GM12878 (cell line): ENCODE measurements around the gene NECAB2. TPM values are rescaled to one million over a fixed set of nuclear protein-coding genes. Genes with fewer than 3 reads are reported as not detected.

Source experiments
- ATAC-seq: fragments of 200-7000 bp; cut with Tn5 transposase; 3 replicates; pipeline ENCODE4 v1.9.1; 2020; ENCODE audit warnings: mild to moderate bottlenecking, moderate library complexity
- BruUV-seq: library from RNA; stranded (reverse); fragments of 400-500 nt; replicated peaks from 2 replicates; lab custom pipeline; 2021; lab: Mats Ljungman, UMichigan
- CTCF ChIA-PET: fragments of 300-600 bp; sonication (Branson Sonifier 250); formaldehyde crosslinking; extraction: SDS; loops from one replicate; lab custom pipeline; 2021; ENCODE audit warnings: inconsistent platforms; lab: Yijun Ruan, JAX
- POLR2A ChIA-PET: fragments of 350-600 bp; formaldehyde crosslinking; extraction: SDS; loops from one replicate; lab custom pipeline; 2021; ENCODE audit warnings: inconsistent platforms; lab: Charles Lee
- RAD21 ChIA-PET: fragments of 300-600 bp; sonication (Branson Sonifier 250); formaldehyde crosslinking; loops from one replicate; lab custom pipeline; 2023; ENCODE audit warnings: antibody characterized with exemption; ENCODE audit not compliant: unreplicated experiment; lab: Charles Lee
- SMC1A ChIA-PET: fragments of 300-600 bp; sonication (Branson Sonifier 250); formaldehyde crosslinking; loops from one replicate; lab custom pipeline; 2023; ENCODE audit not compliant: unreplicated experiment, uncharacterized antibody; lab: Charles Lee
- DNase-seq: peaks from one replicate; pipeline ENCODE4 v3.0.0-alpha.2; 2011; ENCODE audit warnings: low read depth, low spot score
- FAIRE-seq: peaks from 3 replicates; lab custom pipeline; 2011; peaks lifted over from hg19 to GRCh38; lab: Jason Lieb, UNC
- H2AFZ ChIP-seq: 2 replicates; pipeline ENCODE4 v1.6.0; 2011; ENCODE audit warnings: low read depth, low read length, control low read depth; ENCODE audit not compliant: control insufficient read depth
- H3K27ac ChIP-seq: 2 replicates; pipeline ENCODE4 v1.5.1; 2011; ENCODE audit warnings: control low read depth; ENCODE audit not compliant: control insufficient read depth, insufficient read depth
- H3K27me3 ChIP-seq, 2 experiments: replicated peaks in 1 of 2; 2 replicates each; pipeline versions ENCODE4 v1.6.0 to v1.6.1; 2011; ENCODE audit warnings: low read length in 1 of 2; ENCODE audit not compliant: control insufficient read depth in 2 of 2, insufficient read depth in 2 of 2
- H3K36me3 ChIP-seq, 2 experiments: 2 replicates each; pipeline ENCODE4 v1.5.1; 2011; ENCODE audit warnings: low read length in 1 of 2; ENCODE audit not compliant: control insufficient read depth in 2 of 2, insufficient read depth in 2 of 2
- H3K4me1 ChIP-seq: 2 replicates; pipeline ENCODE4 v1.6.1; 2011; ENCODE audit warnings: mild to moderate bottlenecking, low read length, moderate library complexity, mixed read lengths; ENCODE audit not compliant: control insufficient read depth, insufficient read depth
- H3K4me2 ChIP-seq: 2 replicates; pipeline ENCODE4 v1.6.0; 2011; ENCODE audit warnings: control low read depth; ENCODE audit not compliant: control insufficient read depth, insufficient read depth
- H3K4me3 ChIP-seq: fragments of 200-600 bp; sonication (generic); 2 replicates; pipeline ENCODE4 v1.5.1; 2016
- H3K79me2 ChIP-seq: 2 replicates; pipeline ENCODE4 v1.6.0; 2011; ENCODE audit warnings: low read length; ENCODE audit not compliant: control insufficient read depth, insufficient read depth
- H3K9ac ChIP-seq: 2 replicates; pipeline ENCODE4 v1.8.0; 2011; ENCODE audit warnings: low read length, control low read depth, mixed read lengths; ENCODE audit not compliant: control insufficient read depth, insufficient read depth
- H3K9me3 ChIP-seq: replicated peaks from 3 replicates; pipeline ENCODE4 v1.5.1; 2011; ENCODE audit warnings: mild to moderate bottlenecking, low read length; ENCODE audit not compliant: control insufficient read depth, insufficient read depth
- H4K20me1 ChIP-seq: 2 replicates; pipeline ENCODE4 v1.6.0; 2011; ENCODE audit not compliant: control insufficient read depth, insufficient read depth
- BCL11A ChIP-seq: IDR thresholded peaks from 2 replicates; pipeline ENCODE4 v1.6.1; 2011; ENCODE audit warnings: low read depth, low read length
- ETV6 ChIP-seq, 2 experiments: fragments of 450-650 bp in 1 of 2; IDR thresholded peaks in 1 of 2; conservative IDR thresholded peaks in 1 of 2; 2 replicates each; pipeline ENCODE4 v1.6.1; 2014; ENCODE audit warnings: antibody characterized with exemption in 1 of 2, borderline replicate concordance in 1 of 2, low read depth in 1 of 2, mild to moderate bottlenecking in 1 of 2, moderate library complexity in 1 of 2
- MYB ChIP-seq: fragments of 150-350 bp; IDR thresholded peaks from 2 replicates; pipeline ENCODE4 v1.6.1; 2014; ENCODE audit warnings: mild to moderate bottlenecking, low read depth, low read length, borderline replicate concordance
- NFXL1 ChIP-seq: fragments of 450-650 bp; IDR thresholded peaks from 2 replicates; pipeline ENCODE4 v1.6.1; 2017; ENCODE audit warnings: antibody characterized with exemption, mild to moderate bottlenecking, borderline replicate concordance
- POLR2A ChIP-seq: IDR thresholded peaks from 2 replicates; pipeline ENCODE4 v1.6.1; 2011; ENCODE audit warnings: low read depth, mild to moderate bottlenecking, low read length
- RBBP5 ChIP-seq: fragments of 200-600 bp; sonication (generic); conservative IDR thresholded peaks from 2 replicates; pipeline ENCODE4 v1.6.1; 2016
- RELB ChIP-seq: fragments of 450-650 bp; IDR thresholded peaks from 2 replicates; pipeline ENCODE4 v1.6.1; 2017; ENCODE audit warnings: low read depth, mild to moderate bottlenecking, moderate library complexity
- SMARCA5 ChIP-seq: fragments of 450-650 bp; IDR thresholded peaks from 2 replicates; pipeline ENCODE4 v1.6.1; 2017; ENCODE audit warnings: mild to moderate bottlenecking
- SPI1 ChIP-seq: IDR thresholded peaks from 2 replicates; pipeline ENCODE4 v1.6.1; 2011; ENCODE audit warnings: low read depth, mild to moderate bottlenecking, low read length, moderate library complexity, borderline replicate concordance; ENCODE audit not compliant: insufficient read depth
- ZBED1 ChIP-seq: IDR thresholded peaks from 2 replicates; pipeline ENCODE4 v1.6.1; 2016; ENCODE audit warnings: borderline replicate concordance
- ZNF274 ChIP-seq: IDR thresholded peaks from one replicate; pipeline ENCODE4 v1.8.0; 2011; ENCODE audit not compliant: insufficient read length, insufficient read depth
- ZZZ3 ChIP-seq: IDR thresholded peaks from 2 replicates; pipeline ENCODE4 v1.6.1; 2011; ENCODE audit warnings: low read depth; ENCODE audit not compliant: control insufficient read depth, insufficient read length
- WGBS: methylation state at CpG from one replicate; pipeline ENCODE4 v1.1.6; 2016; ENCODE audit warnings: low lambda C conversion rate; ENCODE audit not compliant: insufficient replicate concordance, insufficient coverage; ENCODE audit errors: missing lambda C conversion rate; 5-methylcytosine and 5-hydroxymethylcytosine counted together
- in situ Hi-C: fragments of 300-500 bp; cut with MboI; formaldehyde crosslinking; loops from 9 replicates; pipeline ENCODE4 v1.14.3; 2018; ENCODE audit warnings: mixed read lengths
- intact Hi-C: fragments of 100-400 bp; cut with micrococcal nuclease; formaldehyde crosslinking; loops from one replicate; pipeline ENCODE4 v1.14.2; 2022; ENCODE audit not compliant: unreplicated experiment
- polyA plus RNA-seq, 11 experiments: library from polyadenylated mRNA; depleted of rRNA in 4 of 11; unstranded in 6 of 11; stranded (reverse) in 5 of 11; fragments of >200 nt; fragmentation: Nextera tagmentation in 4 of 11; fragmentation: Illumina TruSeq in 1 of 11; extraction: Ambion mirVana in 4 of 11; extraction: Trizol in 1 of 11; gene quantifications; 1 replicate in 1 of 11; 2 replicates in 10 of 11; pipeline versions ENCODE4 v1.2.1 to v1.2.3, GENCODE V29; 2011 to 2016; ENCODE audit warnings: inconsistent platforms in 2 of 11, missing spikeins in 2 of 11, low read depth in 1 of 11
- total RNA-seq, 4 experiments: library from RNA; depleted of rRNA in 3 of 4; stranded (reverse); fragments of >200 nt in 3 of 4; fragmentation: Illumina TruSeq in 1 of 4; extraction: Trizol in 1 of 4; gene quantifications; 2 replicates each; pipeline versions ENCODE4 v1.2.1 to v1.2.3, GENCODE V29; 2013 to 2021
- TF ChIP-seq, protein P1 (sequence below): fragments of 450-650 bp; formaldehyde crosslinking; IDR thresholded peaks from 2 replicates; pipeline ENCODE4 v1.5.0; 2022; ENCODE audit warnings: mild to moderate bottlenecking, missing genetic modification characterization

NECAB2 gene
- total and polyA plus RNA-seq, 10 of the 15 experiments (the other 5 are each of a cell fraction or from before 2014, with no cell fraction given), result not detected

DNA sequence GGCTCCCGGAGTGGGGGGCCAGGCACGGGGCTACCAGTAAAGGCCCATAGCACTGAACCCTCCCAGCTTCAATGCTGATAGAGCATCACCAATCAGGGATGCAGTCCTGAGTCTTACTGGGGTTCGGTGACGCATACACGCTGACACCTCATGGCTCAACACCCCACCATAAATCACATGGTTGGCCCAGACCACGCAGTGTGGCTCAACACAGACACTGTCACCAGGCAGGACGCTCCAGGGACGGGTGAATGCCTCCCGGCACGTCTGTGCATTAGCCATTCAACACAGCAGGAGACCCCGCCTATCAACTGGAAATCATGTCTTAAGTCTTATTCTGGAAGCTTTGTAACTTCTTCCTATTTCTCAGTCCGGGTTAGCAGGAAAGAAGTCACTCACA is 35.0 kb downstream of the NECAB2 start (continued):
- no peak for TF ChIP-seq RELB

DNA sequence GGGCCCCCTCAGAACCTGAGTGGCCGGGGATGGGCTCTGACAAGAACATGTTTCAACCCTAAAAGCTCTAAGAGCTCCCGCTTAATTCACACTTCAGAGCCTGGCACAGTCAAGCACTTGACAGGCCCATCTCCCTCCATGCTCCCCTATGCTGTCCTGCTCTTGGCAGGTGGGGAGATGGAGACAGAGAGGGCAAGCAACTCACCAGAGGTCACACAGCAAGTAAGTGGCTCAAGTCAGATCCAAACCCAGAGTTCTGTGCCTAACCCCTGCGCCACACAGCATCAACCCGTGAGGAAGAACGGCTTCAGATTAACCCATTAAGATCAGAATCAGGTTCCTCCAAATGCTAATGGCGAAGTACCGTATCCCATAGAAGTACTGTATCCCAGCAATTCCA is 36.4 kb downstream of the NECAB2 start:
- WGBS, result 32% methylated on average over 7 of the region's 7 CpGs
- ChIA-PET CTCF (no interaction called here), RAD21 (no interaction called here), POLR2A (no interaction called here), SMC1A (no interaction called here)
- in situ Hi-C loops (no loop called here), intact Hi-C loops (no loop called here)
- Histone ChIP-seq H3K36me3 (no peaks in the 10 kb centered on the region), H3K4me1 (no peaks in the 10 kb centered on the region), H4K20me1 (no peaks in the 10 kb centered on the region), H3K9me3 (no peaks in the 10 kb centered on the region), H3K27me3 (no peaks in the 10 kb centered on the region; a peak in 3 of 4 replicates), H3K9ac (no peak overlapping the region), H2AFZ (no peak overlapping the region), H3K4me2 (no peak overlapping the region)
- DNase-seq (no peak), FAIRE-seq (no peak), ATAC-seq (no peak)
- BruUV-seq, result no TSS peak
- TF ChIP-seq ZNF274, result no peak
- TF ChIP-seq ZBED1, result no peak
- no peak for TF ChIP-seq BCL11A
- TF ChIP-seq NFXL1, result no peak
- TF ChIP-seq SPI1, result no peak
- TF ChIP-seq ZZZ3, result no peak
- no peak for TF ChIP-seq RBBP5
- no peak for TF ChIP-seq ETV6 (conservative IDR thresholded peaks at IDR 0.05 in 1 of 2, IDR thresholded peaks at IDR 0.05 in 1 of 2; ENCODE audit: borderline replicate concordance in 1 of 2, low read depth in 1 of 2)
- no peak for TF ChIP-seq POLR2A
- TF ChIP-seq MYB, result no peak
- TF ChIP-seq SMARCA5, result no peak
- TF ChIP-seq, protein P1, sequence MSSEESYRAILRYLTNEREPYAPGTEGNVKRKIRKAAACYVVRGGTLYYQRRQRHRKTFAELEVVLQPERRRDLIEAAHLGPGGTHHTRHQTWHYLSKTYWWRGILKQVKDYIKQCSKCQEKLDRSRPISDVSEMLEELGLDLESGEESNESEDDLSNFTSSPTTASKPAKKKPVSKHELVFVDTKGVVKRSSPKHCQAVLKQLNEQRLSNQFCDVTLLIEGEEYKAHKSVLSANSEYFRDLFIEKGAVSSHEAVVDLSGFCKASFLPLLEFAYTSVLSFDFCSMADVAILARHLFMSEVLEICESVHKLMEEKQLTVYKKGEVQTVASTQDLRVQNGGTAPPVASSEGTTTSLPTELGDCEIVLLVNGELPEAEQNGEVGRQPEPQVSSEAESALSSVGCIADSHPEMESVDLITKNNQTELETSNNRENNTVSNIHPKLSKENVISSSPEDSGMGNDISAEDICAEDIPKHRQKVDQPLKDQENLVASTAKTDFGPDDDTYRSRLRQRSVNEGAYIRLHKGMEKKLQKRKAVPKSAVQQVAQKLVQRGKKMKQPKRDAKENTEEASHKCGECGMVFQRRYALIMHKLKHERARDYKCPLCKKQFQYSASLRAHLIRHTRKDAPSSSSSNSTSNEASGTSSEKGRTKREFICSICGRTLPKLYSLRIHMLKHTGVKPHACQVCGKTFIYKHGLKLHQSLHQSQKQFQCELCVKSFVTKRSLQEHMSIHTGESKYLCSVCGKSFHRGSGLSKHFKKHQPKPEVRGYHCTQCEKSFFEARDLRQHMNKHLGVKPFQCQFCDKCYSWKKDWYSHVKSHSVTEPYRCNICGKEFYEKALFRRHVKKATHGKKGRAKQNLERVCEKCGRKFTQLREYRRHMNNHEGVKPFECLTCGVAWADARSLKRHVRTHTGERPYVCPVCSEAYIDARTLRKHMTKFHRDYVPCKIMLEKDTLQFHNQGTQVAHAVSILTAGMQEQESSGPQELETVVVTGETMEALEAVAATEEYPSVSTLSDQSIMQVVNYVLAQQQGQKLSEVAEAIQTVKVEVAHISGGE (CRISPR knock-in tag), result no peak
- TF ChIP-seq, all 136 proteins: peak for 0
- no peaks in the 10 kb centered on the region for H3K79me2 ChIP-seq
- H3K4me3 ChIP-seq, result no peak overlapping the region
- no peak overlapping the region for H3K27ac ChIP-seq
